IPS-11a (cell line): ENCODE results near the gene RPUSD1.
"Not testable (repeated sequence)": the region's sequence is repeated elsewhere in the genome, so short reads cannot be mapped to it uniquely, and the experiment has no call there.

Source experiments
- H3K4me3 ChIP-seq: one replicate; pipeline ENCODE4 v1.5.1; 2013; ENCODE audit warnings: low read depth, low read length, control low read depth

RPUSD1 gene

DNA sequence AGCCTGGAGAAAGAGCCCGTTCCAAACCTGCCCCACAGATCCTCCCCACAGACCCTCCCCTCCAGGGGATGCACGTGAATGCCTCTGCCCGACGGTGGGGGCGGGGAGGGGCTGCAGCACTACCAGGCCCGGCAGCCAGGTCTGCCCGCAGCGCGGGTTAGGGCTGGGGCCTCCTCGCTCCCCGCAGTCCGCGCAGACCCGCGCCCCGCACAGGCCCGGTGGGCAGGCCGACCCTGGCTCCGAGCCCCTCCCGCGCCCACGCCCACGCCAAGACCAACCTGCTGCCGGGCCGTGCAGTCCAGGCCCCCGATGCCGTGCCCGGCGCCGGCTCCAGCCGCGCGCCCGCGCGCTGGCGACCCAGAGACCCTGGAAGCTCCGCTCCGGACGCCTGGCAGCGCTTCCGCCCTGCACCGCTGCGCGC is at the start of gene RPUSD1:
Gene RPUSD1, minus strand, starts transcription at position 404 of the 421 bp plus-strand sequence. CDS start 644 bp downstream, outside the sequence.
- peak within 1 kb of the TSS; percentile 85 for H3K4me3 ChIP-seq

DNA sequence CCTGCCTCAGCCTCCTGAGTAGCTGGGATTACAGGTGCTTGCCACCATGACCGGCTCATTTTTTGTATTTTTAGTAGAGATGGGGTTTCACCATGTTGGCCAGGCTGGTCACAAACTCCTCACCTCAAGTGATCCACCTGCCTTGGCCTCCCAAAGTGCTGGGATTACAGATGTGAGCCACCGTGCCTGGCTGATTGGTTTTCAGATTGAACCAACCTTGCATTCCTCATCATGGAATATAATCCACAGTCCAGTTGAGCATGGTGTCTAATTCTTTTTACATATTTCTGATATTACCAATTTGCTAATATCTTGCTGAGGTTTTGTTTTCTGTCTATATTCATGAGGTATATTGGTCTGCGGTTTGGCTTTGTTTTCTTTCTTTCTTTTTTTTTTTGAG is 48.6 kb upstream of the RPUSD1 start:
- not testable (repeated sequence) for H3K4me3 ChIP-seq

- no peak overlapping the region for H3K4me3 ChIP-seq
Measured at GRCh38 chr16:836221-836620, 48.0 kb upstream of the RPUSD1 start.

DNA sequence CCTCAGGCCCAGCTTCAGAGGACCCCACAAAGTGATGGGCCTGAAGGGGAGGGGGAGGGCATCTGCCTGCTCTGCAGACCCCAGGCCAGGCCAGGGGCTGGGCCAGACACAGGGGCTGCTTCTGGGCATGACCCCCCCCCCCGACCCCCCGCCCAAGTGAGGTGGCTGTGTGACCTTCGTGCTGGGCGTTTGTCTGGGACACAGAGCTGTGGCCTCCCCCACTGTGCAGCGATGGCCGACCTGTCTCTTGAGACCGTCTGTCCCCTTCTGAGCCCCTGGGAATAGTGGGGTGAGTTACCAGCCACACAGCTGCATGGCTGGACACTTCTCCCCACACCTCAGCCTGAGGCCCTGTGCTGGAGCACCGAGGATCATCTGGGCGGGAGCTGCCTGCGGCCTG is 47.2 kb upstream of the RPUSD1 start:
- H3K4me3 ChIP-seq: no peak overlapping the region

DNA sequence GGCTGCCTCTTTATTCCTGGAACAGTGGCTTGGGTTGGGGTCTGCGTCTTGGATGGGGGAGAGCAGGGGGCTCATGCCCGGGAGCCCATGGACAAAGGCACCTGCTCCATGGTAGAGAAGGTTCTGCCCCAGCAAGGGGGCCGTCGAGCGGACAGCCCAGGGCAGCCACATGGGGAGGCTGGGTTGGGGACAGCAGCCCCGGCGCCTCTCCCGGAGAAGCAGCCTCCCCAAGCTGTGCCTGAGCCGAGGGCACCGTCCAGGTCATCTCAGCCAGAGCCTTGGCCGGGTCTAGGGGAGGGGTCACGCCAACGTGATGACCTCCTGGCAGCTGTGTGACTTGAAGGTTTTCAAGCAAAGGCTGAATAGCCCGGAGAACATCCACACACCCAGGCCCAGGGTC is 45.2 kb upstream of the RPUSD1 start:
- no peak overlapping the region for H3K4me3 ChIP-seq

DNA sequence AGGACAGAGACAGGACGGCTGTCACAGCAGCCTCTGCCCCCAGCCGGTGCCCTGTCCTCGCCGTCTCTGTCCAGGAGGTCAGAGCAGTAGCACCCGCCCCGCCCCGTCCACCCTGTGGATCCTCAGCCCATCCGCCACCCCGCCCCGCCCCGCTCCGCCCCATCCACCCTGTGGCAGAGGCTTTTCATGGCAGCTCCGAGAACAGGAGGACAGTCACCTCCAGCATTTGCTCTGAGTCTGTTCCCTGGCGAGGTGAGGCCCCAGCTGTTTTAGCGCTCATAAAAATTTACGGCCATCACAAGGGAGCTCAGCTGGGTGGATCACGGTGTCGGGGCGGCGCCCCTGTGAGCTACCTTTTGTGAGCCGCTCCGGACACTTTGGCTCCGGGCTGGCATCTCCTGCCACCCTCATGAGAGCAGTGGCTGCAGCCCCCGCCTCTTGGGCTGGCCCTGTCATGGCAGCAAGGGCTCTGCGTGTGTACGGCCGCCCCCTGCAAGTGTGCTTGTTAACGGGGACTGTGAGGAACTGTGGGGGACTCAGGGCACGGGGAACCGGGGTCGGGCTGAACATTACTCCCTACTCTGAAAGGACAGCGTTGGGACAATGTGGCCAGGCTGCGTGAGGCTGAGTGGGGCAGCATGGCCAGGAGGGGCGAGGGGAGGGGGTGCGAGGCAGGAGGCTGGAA is 44.6 kb upstream of the RPUSD1 start:
- H3K4me3 ChIP-seq: no peak overlapping the region

- no peak overlapping the region for H3K4me3 ChIP-seq
Measured at GRCh38 chr16:831571-832413, 43.6 kb upstream of the RPUSD1 start.

GRCh38 chr16:830871-831570 is 42.8 kb upstream of the RPUSD1 start:
- H3K4me3 ChIP-seq: no peak overlapping the region

GRCh38 chr16:830107-830870 is 42.1 kb upstream of the RPUSD1 start:
- no peak overlapping the region for H3K4me3 ChIP-seq

GRCh38 chr16:828891-829290 is 40.7 kb upstream of the RPUSD1 start:
- no peak overlapping the region for H3K4me3 ChIP-seq

DNA sequence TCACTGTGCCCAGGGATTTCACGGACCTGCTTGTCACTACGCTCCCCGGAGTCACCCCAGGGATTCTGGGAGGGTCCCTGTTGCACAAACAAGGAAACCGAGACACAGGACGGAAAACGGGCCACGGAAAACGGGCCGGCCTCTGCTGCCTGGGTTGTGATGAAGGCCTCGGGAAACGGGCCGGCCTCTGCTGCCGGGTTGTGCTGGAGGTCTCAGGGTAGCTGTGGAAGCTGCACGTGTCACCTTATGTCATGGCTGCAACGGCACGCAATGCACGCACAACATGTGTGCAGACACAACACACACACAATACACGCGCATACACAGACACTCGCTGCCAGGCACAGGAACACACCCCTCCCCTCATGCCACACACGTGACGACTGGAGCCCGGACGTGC is 39.3 kb upstream of the RPUSD1 start:
- no peak overlapping the region for H3K4me3 ChIP-seq

GRCh38 chr16:825341-826061 is 37.3 kb upstream of the RPUSD1 start:
- no peak overlapping the region for H3K4me3 ChIP-seq

DNA sequence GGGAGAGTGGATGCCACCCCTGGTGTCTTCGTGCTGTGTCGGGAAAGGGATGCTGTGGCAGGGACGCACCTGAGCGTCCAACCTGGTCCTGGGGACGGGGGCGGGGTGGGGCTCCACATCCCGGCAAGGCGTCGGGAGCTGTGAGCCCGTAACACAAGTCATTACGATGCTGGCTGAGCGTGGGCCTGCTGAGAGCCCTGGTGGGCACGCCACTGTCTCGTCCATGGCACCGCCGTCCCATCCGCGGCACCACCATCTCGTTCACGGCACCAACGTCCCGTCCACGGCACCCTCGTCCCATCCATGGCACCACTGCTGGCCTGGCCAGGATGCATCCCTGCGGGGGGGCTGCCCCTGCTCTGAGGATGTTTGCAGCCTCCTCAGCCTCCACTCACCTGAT is 36.4 kb upstream of the RPUSD1 start:
- no peak overlapping the region for H3K4me3 ChIP-seq

GRCh38 chr16:824194-824593 is 36.0 kb upstream of the RPUSD1 start:
- H3K4me3 ChIP-seq: no peak overlapping the region

- no peak overlapping the region for H3K4me3 ChIP-seq
Measured at GRCh38 chr16:822909-823297, 34.7 kb upstream of the RPUSD1 start.

GRCh38 chr16:822174-822908 is 34.2 kb upstream of the RPUSD1 start:
- no peak overlapping the region for H3K4me3 ChIP-seq

GRCh38 chr16:821751-822150 is 33.6 kb upstream of the RPUSD1 start:
- no peak overlapping the region for H3K4me3 ChIP-seq

DNA sequence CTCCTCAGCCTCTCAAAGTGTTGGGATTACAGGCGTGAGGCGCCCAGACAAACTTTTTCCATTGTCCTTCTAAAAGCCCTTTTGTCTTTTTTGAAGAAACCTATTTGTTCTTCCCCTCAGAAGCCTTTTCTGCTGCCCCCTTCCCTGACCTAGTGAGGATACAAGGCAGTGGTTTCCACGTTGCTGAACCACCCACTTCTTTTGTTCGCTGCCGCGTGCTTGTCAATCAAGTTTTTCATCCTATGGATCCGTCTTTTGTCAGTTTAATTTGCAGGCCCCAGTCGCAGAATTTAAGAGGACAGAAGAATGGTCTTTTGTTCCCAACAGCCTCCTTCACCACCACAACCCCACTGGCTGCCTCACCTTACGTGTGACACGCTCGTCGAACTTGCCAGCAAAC is 32.6 kb upstream of the RPUSD1 start:
- H3K4me3 ChIP-seq: no peak overlapping the region

- not testable (repeated sequence) for H3K4me3 ChIP-seq
Measured at GRCh38 chr16:820044-820408, 31.8 kb upstream of the RPUSD1 start.
